ENCODE measurements around the gene MACROD2.
A peak's percentile ranks its signal among the peaks of the same experiment; 100 is the strongest.

Gene MACROD2

DNA sequence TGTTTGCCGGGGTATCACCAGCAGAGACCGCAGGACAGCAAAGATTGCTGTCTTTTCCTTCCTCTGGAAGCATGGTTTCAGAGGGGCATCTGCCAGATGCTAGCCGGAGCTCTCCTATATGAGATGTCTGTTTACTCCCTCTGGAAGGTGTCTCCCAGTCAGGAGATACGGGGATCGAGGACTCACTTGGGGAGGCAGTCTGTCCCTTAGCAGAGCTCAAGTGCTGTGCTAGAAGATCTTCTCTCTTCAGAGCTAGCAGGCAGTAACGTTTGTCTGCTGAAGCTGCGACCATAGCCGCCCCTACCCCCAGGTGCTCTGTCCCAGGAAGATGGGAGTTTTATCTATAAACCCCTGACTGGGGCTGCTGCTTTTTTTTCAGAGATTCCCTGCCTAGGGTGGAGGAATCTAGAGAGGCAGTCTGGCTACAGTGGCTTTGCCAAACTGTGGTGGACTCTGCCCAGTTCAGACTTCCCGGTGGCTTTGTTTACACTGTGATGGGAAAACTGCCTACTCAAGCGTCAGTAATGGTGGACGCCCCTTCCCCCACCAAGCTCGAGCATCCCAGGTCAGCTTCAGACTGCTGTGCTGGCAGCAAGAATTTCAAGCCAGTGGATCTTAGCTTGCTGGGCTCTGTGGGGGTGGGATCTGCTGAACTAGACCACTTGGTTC lies 475.0 kb downstream of the MACROD2 start:
- DNase-seq (ENCODE audit: low spot score), result no peak
- no peak for TF ChIP-seq CTCF (conservative IDR thresholded peaks at IDR 0.05; ENCODE audit: low read depth)
- no peak overlapping the region for H3K27ac ChIP-seq
- CTCF ChIA-PET, result interaction anchor here (0.6 kb wide), 1 partner anchor 82 kb away, joined by 4 read pairs; no protein-coding TSS in a partner anchor
- POLR2A ChIA-PET (ENCODE audit: low non-redundant PET), result no interaction called here

GRCh38 chr20:14470977-14471661 lies 475.8 kb downstream of the MACROD2 start:
- H3K27ac ChIP-seq, result no peak overlapping the region
- ChIA-PET CTCF (no interaction called here), POLR2A (ENCODE audit: low non-redundant PET) (no interaction called here)
- no peak for DNase-seq (ENCODE audit: low spot score)
- TF ChIP-seq CTCF (conservative IDR thresholded peaks at IDR 0.05; ENCODE audit: low read depth), result no peak

DNA sequence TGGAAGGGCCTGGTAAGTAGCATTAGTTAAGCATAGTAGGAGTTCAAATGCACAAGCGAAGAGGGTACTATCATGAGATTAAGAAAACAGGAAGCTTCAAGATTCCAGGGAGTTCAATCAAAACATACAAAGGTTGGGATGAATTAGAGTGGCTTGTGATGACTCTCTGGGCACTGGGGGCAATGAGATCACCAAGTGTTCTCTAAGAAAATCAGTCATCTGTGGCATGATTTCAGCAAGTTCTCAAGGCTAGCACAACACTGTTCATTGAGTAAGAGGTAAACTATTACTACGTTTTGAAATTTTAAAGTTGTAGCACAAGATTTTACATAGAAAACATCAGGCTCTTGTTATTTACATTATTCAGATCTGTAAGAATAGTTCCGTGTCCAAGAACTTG lies 481.8 kb downstream of the MACROD2 start:
- CTCF ChIA-PET, result no interaction called here

DNA sequence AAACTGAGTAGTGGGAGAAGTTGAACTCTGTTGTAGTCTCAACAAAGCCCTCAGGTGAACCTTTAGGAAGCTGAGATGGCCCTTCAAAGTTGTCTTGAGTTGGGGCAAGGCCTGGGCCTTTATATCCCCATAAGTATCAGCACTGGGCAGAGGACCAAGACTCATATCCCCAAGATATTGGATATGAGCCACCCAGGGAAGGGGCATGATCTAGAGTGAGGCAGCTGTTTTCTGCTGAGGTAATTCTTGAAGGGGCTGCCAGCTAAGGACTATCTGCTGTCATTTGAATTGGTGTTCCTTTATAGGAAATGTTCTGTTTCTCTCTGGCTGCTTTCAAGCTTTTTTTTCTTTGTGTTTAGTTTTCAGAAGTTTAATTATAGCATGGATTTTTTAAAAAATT lies 482.8 kb downstream of the MACROD2 start:
- no peak for DNase-seq (ENCODE audit: low spot score)
- H3K27ac ChIP-seq, result no peak overlapping the region
- POLR2A ChIA-PET (ENCODE audit: low non-redundant PET), result no interaction called here
- CTCF ChIA-PET, result interaction anchor here (0.6 to 0.7 kb wide), 2 partner anchors 26 to 715 kb away, joined by 3 read pairs; no protein-coding TSS in a partner anchor
- no peak for TF ChIP-seq CTCF (conservative IDR thresholded peaks at IDR 0.05; ENCODE audit: low read depth)

More for the DNA sequence above, 481.8 kb downstream of the MACROD2 start:
- POLR2A ChIA-PET (ENCODE audit: low non-redundant PET), result no interaction called here
- DNase-seq (ENCODE audit: low spot score), result peak; percentile 23
- TF ChIP-seq CTCF (conservative IDR thresholded peaks at IDR 0.05; ENCODE audit: low read depth), result no peak
- no peak overlapping the region for H3K27ac ChIP-seq

DNA sequence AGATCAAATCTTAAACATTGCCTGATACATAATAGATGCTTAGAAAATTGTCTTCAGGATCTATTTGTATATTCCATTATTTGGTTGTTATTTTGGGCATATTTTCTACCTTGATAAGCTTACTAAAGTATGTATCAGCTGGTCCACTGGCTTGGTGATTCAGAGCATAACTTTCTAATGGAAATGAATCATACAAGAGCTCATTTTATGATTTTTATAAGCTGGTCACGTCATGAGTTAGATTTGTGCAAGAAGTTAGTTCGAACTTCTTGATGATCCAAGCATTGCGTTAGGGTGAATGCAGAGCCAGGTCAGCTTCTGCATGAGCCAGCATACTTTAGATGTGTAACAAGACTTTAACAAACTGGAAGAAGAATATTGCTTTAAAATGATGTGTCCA lies 486.5 kb downstream of the MACROD2 start:
- POLR2A ChIA-PET (ENCODE audit: low non-redundant PET), result no interaction called here

DNA sequence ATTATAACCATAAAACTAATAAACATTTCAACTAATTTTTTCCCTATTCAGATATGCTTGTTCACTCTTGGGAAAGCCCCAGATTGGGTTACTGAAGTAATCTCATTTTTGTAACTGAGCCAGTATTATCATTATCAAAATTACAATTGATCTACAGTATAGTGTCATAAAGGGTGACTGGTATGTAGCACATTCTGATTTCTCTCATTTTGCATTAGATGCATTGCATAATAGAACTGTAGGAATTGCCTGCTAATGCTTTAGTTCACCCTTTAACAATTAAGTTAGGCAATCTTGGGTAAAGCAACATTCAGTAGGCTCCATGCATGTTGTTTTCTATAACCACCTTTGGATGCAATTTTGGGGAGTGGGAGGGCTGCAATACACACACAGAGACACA lies 492.9 kb downstream of the MACROD2 start:
- no peak for DNase-seq (ENCODE audit: low spot score)
- H3K27ac ChIP-seq, result no peak overlapping the region
- no peak for TF ChIP-seq CTCF (conservative IDR thresholded peaks at IDR 0.05; ENCODE audit: low read depth)
- ChIA-PET CTCF (no interaction called here), POLR2A (ENCODE audit: low non-redundant PET) (no interaction called here)

More for the DNA sequence above, 486.5 kb downstream of the MACROD2 start:
- TF ChIP-seq CTCF (conservative IDR thresholded peaks at IDR 0.05; ENCODE audit: low read depth), result no peak
- H3K27ac ChIP-seq, result no peak overlapping the region
- CTCF ChIA-PET, result no interaction called here
- peak; percentile 68 for DNase-seq (ENCODE audit: low spot score)
